ENCODE measurements around the gene RASGRP2.

DNA sequence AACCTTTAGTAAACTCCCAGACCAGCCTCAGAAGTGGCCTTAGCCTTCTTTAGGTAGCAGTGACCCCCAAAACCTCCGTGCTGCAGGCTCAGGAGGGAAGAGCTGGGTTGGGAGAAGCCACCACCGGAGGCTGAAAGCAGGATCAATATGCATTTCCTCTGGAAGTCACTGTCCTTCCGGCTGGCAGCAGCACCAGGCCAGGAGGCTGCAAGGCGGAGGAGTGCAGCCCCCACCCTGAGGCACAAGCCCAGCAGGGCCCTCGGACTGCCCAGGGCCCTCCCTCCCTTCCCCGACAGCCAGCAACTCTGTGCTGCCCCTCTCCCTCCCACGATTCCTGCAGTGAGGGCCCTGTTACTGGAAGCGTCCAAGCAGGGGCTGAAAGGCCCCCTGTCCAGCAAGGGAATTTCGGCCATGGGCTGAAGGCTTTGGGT, 17.7 kb downstream of the RASGRP2 start:
- TF ChIP-seq POLR2A (IDR thresholded peaks at IDR 0.05) (no peak), POLR2AphosphoS5 (IDR thresholded peaks at IDR 0.05) (no peak)
- TF ChIP-seq, protein P1, sequence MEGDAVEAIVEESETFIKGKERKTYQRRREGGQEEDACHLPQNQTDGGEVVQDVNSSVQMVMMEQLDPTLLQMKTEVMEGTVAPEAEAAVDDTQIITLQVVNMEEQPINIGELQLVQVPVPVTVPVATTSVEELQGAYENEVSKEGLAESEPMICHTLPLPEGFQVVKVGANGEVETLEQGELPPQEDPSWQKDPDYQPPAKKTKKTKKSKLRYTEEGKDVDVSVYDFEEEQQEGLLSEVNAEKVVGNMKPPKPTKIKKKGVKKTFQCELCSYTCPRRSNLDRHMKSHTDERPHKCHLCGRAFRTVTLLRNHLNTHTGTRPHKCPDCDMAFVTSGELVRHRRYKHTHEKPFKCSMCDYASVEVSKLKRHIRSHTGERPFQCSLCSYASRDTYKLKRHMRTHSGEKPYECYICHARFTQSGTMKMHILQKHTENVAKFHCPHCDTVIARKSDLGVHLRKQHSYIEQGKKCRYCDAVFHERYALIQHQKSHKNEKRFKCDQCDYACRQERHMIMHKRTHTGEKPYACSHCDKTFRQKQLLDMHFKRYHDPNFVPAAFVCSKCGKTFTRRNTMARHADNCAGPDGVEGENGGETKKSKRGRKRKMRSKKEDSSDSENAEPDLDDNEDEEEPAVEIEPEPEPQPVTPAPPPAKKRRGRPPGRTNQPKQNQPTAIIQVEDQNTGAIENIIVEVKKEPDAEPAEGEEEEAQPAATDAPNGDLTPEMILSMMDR (IDR thresholded peaks at IDR 0.05) = no peak
